Endothelial cell of umbilical vein (primary cell): Measurements from ENCODE around the gene RIMBP2. TPM values are rescaled to one million over a fixed set of nuclear protein-coding genes. Genes with fewer than 3 reads are reported as not detected.

Source experiments
- BruUV-seq: library from RNA; stranded (reverse); fragments of 400-500 nt; replicated peaks from 2 replicates; lab custom pipeline; 2021; lab: Mats Ljungman, UMichigan
- CTCF ChIA-PET: fragments of 300-600, 350-600 bp; sonication (Branson Sonifier 250); formaldehyde crosslinking; loops from one replicate; lab custom pipeline; 2021; ENCODE audit warnings: antibody characterized with exemption, inconsistent platforms; lab: Charles Lee
- POLR2A ChIA-PET: fragments of 300-600, 350-600 bp; sonication (Branson Sonifier 250); formaldehyde crosslinking; loops from one replicate; lab custom pipeline; 2021; ENCODE audit warnings: antibody characterized with exemption, inconsistent platforms; lab: Charles Lee
- DNase-seq: peaks from one replicate; pipeline ENCODE4 v3.0.0-alpha.2; 2011; ENCODE audit warnings: low read depth, low spot score
- FAIRE-seq: peaks from 2 replicates; lab custom pipeline; 2011; peaks lifted over from hg19 to GRCh38; lab: Jason Lieb, UNC
- H2AFZ ChIP-seq: 2 replicates; pipeline ENCODE4 v1.6.0; 2012; ENCODE audit warnings: low read depth, low read length, control low read depth, inconsistent platforms
- H3K27ac ChIP-seq: 2 replicates; pipeline ENCODE4 v1.5.1; 2011; ENCODE audit warnings: low read depth, mild to moderate bottlenecking, control low read depth, low read length, moderate library complexity; ENCODE audit not compliant: insufficient read depth
- H3K27me3 ChIP-seq, 2 experiments: 2 replicates each; pipeline versions ENCODE4 v1.6.0 to v1.6.1; 2011; ENCODE audit warnings: low read length in 2 of 2, mixed read lengths in 1 of 2; ENCODE audit not compliant: control insufficient read depth in 2 of 2, insufficient read depth in 2 of 2
- H3K36me3 ChIP-seq, 2 experiments: 2 replicates in 1 of 2; 3 replicates in 1 of 2; pipeline ENCODE4 v1.5.1; 2011; ENCODE audit warnings: low read length in 2 of 2, mild to moderate bottlenecking in 1 of 2, moderate library complexity in 1 of 2; ENCODE audit not compliant: control insufficient read depth in 2 of 2, insufficient read depth in 2 of 2; ENCODE audit errors: extremely low read depth in 1 of 2
- H3K4me1 ChIP-seq: 3 replicates; pipeline ENCODE4 v1.5.1; 2011; ENCODE audit warnings: mild to moderate bottlenecking, low read length; ENCODE audit not compliant: control insufficient read depth, insufficient read depth; ENCODE audit errors: extremely low read depth
- H3K4me2 ChIP-seq: 2 replicates; pipeline ENCODE4 v1.6.1; 2011; ENCODE audit warnings: low read length, control low read depth, mixed read lengths; ENCODE audit not compliant: insufficient read depth
- H3K4me3 ChIP-seq, 3 experiments: fragments of 200-600 bp in 1 of 3; sonication (generic), shearing (Covaris generic) in 1 of 3; replicated peaks in 1 of 3; 2 replicates each; pipeline ENCODE4 v1.5.1; 2011 to 2016; ENCODE audit warnings: control low read depth in 3 of 3, low read length in 3 of 3, mild to moderate bottlenecking in 2 of 3, inconsistent platforms in 1 of 3, low read depth in 1 of 3, moderate library complexity in 1 of 3; ENCODE audit not compliant: insufficient read depth in 1 of 3
- H3K79me2 ChIP-seq: 2 replicates; pipeline ENCODE4 v1.6.0; 2012; ENCODE audit warnings: low read length, inconsistent platforms; ENCODE audit not compliant: control insufficient read depth, insufficient read depth
- H3K9ac ChIP-seq: replicated peaks from 2 replicates; pipeline ENCODE3; 2011; ENCODE audit warnings: low read length, control low read depth; ENCODE audit not compliant: insufficient read depth; ENCODE audit errors: extremely low read depth
- H3K9me1 ChIP-seq: replicated peaks from 3 replicates; pipeline ENCODE4 v1.6.0; 2011; ENCODE audit warnings: mild to moderate bottlenecking, low read length; ENCODE audit not compliant: control insufficient read depth, insufficient read depth; ENCODE audit errors: extremely low read depth
- H3K9me3 ChIP-seq: replicated peaks from 2 replicates; pipeline ENCODE4 v1.5.1; 2012; ENCODE audit warnings: low read length, inconsistent platforms; ENCODE audit not compliant: control insufficient read depth, insufficient read depth
- H4K20me1 ChIP-seq: replicated peaks from 2 replicates; pipeline ENCODE3; 2011; ENCODE audit warnings: mild to moderate bottlenecking, low read length; ENCODE audit not compliant: control insufficient read depth, insufficient read depth; ENCODE audit errors: extremely low read depth
- EZH2 ChIP-seq: IDR thresholded peaks from 2 replicates; pipeline ENCODE4 v1.6.1; 2012; ENCODE audit warnings: borderline replicate concordance, low read depth, mild to moderate bottlenecking, moderate library complexity, low read length, inconsistent platforms; ENCODE audit not compliant: severe bottlenecking
- FOS ChIP-seq: IDR thresholded peaks from 2 replicates; pipeline ENCODE4 v1.6.1; 2011; ENCODE audit warnings: mild to moderate bottlenecking, low read length, moderate library complexity, borderline replicate concordance; ENCODE audit not compliant: insufficient read depth
- GATA2 ChIP-seq: IDR thresholded peaks from 2 replicates; pipeline ENCODE4 v1.7.0; 2011; ENCODE audit warnings: low read depth, mild to moderate bottlenecking, moderate library complexity, mixed read lengths, low read length; ENCODE audit not compliant: insufficient read length, insufficient read depth
- JUN ChIP-seq: IDR thresholded peaks from 2 replicates; pipeline ENCODE4 v1.6.1; 2011; ENCODE audit warnings: borderline replicate concordance, low read depth; ENCODE audit not compliant: insufficient read length, insufficient read depth
- MAX ChIP-seq: IDR thresholded peaks from 2 replicates; pipeline ENCODE4 v1.6.1; 2011; ENCODE audit not compliant: insufficient read depth, insufficient read length
- MYC ChIP-seq: IDR thresholded peaks from one replicate; pipeline ENCODE4 v1.6.1; 2011; ENCODE audit warnings: mild to moderate bottlenecking, low read depth, low read length
- POLR2A ChIP-seq: IDR thresholded peaks from 2 replicates; pipeline ENCODE4 v1.6.1; 2012; ENCODE audit warnings: low read depth, mild to moderate bottlenecking, control low read depth, low read length
- POLR2AphosphoS5 ChIP-seq: IDR thresholded peaks from 2 replicates; pipeline ENCODE4 v1.6.1; 2012; ENCODE audit warnings: low read depth, mild to moderate bottlenecking, control low read depth, low read length, moderate library complexity; ENCODE audit not compliant: insufficient read depth
- dilution Hi-C: fragments of 300-500 bp; cut with MboI; formaldehyde crosslinking; loops from one replicate; pipeline ENCODE4 v1.15.0; 2019; ENCODE audit warnings: low sequenced_read_pairs; ENCODE audit not compliant: extremely low pct_ligation_motif_present
- intact Hi-C: fragments of 100-400 bp; cut with micrococcal nuclease; formaldehyde crosslinking; loops from one replicate; pipeline ENCODE4 v1.10.0; 2022
- polyA plus RNA-seq, 4 experiments: library from polyadenylated mRNA; depleted of rRNA in 3 of 4; stranded (reverse) in 3 of 4; unstranded in 1 of 4; fragments of >200 nt; gene quantifications; 2 replicates each; pipeline versions ENCODE4 v1.2.1 to v1.2.3, GENCODE V29; 2011 to 2012; ENCODE audit warnings: missing spikeins in 1 of 4
- total RNA-seq: library from RNA; stranded (reverse); gene quantifications from 2 replicates; pipeline ENCODE4 v1.2.3, GENCODE V29; 2021

RIMBP2 gene
- total and polyA plus RNA-seq, 2 donors (not counting 3 experiments of a cell fraction or from before 2014, with no cell fraction given) = 0.04 TPM; not detected in 1

GRCh38 chr12:130452546-130452945, 263.6 kb downstream of the RIMBP2 start:
- dilution Hi-C loops (no loop called here), intact Hi-C loops (no loop called here)
- Histone ChIP-seq H3K9ac (no peak overlapping the region), H3K9me3 (peaks cover 4% of the 10 kb centered on the region), H3K27ac (no peak overlapping the region), H4K20me1 (no peaks in the 10 kb centered on the region), H3K9me1 (no peaks in the 10 kb centered on the region), H3K27me3 (no peaks in the 10 kb centered on the region), H3K36me3 (no peaks in the 10 kb centered on the region), H2AFZ (no peak overlapping the region), H3K4me1 (no peaks in the 10 kb centered on the region), H3K79me2 (no peaks in the 10 kb centered on the region), H3K4me3 (no peak overlapping the region), H3K4me2 (no peak overlapping the region)
- BruUV-seq = no TSS peak
- TF ChIP-seq FOS (no peak), JUN (no peak), EZH2 (no peak), POLR2A (no peak), MYC (no peak), MAX (no peak), GATA2 (no peak), POLR2AphosphoS5 (no peak)
- ChIA-PET CTCF (no interaction called here), POLR2A (no interaction called here)
- FAIRE-seq (no peak), DNase-seq (no peak)
